BLaER1 treated with 17β-estradiol and CSF1 and Interleukin-3, amounts not matched to agents 10 nM and 100 nM (cell line): ENCODE measurements around the gene ACOT11.
"Not testable (repeated sequence)": the region's sequence is repeated elsewhere in the genome, so short reads cannot be mapped to it uniquely, and the experiment has no call there.

Experiments
- H3K27ac ChIP-seq, 11 experiments: shearing (Covaris generic); formaldehyde crosslinking; 2 replicates each; pipeline ENCODE4 v1.8.1; 2022
- H3K27me3 ChIP-seq, 11 experiments: shearing (Covaris generic); formaldehyde crosslinking; 2 replicates each; pipeline ENCODE4 v1.8.1; 2022
- H3K36me3 ChIP-seq, 11 experiments: shearing (Covaris generic); formaldehyde crosslinking; 2 replicates each; pipeline ENCODE4 v1.8.1; 2022
- H3K4me1 ChIP-seq, 10 experiments: shearing (Covaris generic); formaldehyde crosslinking; 2 replicates each; pipeline ENCODE4 v1.8.1; 2022
- H3K4me2 ChIP-seq, 11 experiments: shearing (Covaris generic); formaldehyde crosslinking; 2 replicates each; pipeline ENCODE4 v1.8.1; 2022
- H3K4me3 ChIP-seq, 10 experiments: shearing (Covaris generic); formaldehyde crosslinking; 2 replicates each; pipeline ENCODE4 v1.8.1; 2022
- H3K9ac ChIP-seq, 11 experiments: shearing (Covaris generic); formaldehyde crosslinking; 2 replicates each; pipeline ENCODE4 v1.8.1; 2022
- H3K9me3 ChIP-seq, 11 experiments: shearing (Covaris generic); formaldehyde crosslinking; replicated peaks in 1 of 11; 2 replicates each; pipeline ENCODE4 v1.8.1; 2022
- H4K20me1 ChIP-seq, 11 experiments: shearing (Covaris generic); formaldehyde crosslinking; 2 replicates each; pipeline ENCODE4 v1.8.1; 2022
- Cebpa-rat ChIP-seq, 11 experiments: shearing (Covaris generic); IDR thresholded peaks; 2 replicates each; pipeline ENCODE4 v1.8.1; 2022

The ACOT11 gene

GRCh38 chr1:54506594-54506993 lies 41.4 kb upstream of the ACOT11 start:
- H4K20me1 ChIP-seq: no peaks in the 10 kb centered on the region
- peaks cover 0 to 20% (median 9%) of the 10 kb centered on the region in 10 experiments; a peak in 11 of 20 replicates for H3K4me1 ChIP-seq
- H3K4me2 ChIP-seq: peak overlapping the region in 4 of 11 experiments; percentile 24 to 54 (median 37); a peak in 6 of 22 replicates
- H3K9me3 ChIP-seq: no peaks in the 10 kb centered on the region
- H3K9ac ChIP-seq: peak overlapping the region in 3 of 11 experiments; percentile 15 to 37 (median 29); a peak in 2 of 22 replicates
- H3K4me3 ChIP-seq: no peak overlapping the region
- H3K27me3 ChIP-seq: no peaks in the 10 kb centered on the region
- no peak for TF ChIP-seq Cebpa-rat (IDR thresholded peaks at IDR 0.05)
- 0 out of 22 replicates have a peak overlapping the region, but pooled peaks of 1 of the 11 experiments have one; percentile 20 for H3K27ac ChIP-seq
- H3K36me3 ChIP-seq: no peaks in the 10 kb centered on the region

GRCh38 chr1:54507033-54507870 lies 40.8 kb upstream of the ACOT11 start:
- Histone ChIP-seq H3K27ac (no peak overlapping the region), H3K27me3 (no peaks in the 10 kb centered on the region), H3K9me3 (no peaks in the 10 kb centered on the region), H3K4me2 (peak overlapping the region in 4 of 11 experiments; percentile 24 to 54 (median 37); a peak in 5 of 22 replicates), H3K4me1 (peaks cover 0 to 16% (median 7%) of the 10 kb centered on the region in 10 experiments; a peak in 11 of 20 replicates), H3K36me3 (no peaks in the 10 kb centered on the region), H3K4me3 (no peak overlapping the region), H4K20me1 (no peaks in the 10 kb centered on the region), H3K9ac (0 out of 22 replicates have a peak overlapping the region, but pooled peaks of 2 of the 11 experiments have one; percentile 29 to 37)
- TF ChIP-seq Cebpa-rat (IDR thresholded peaks at IDR 0.05): no peak

DNA sequence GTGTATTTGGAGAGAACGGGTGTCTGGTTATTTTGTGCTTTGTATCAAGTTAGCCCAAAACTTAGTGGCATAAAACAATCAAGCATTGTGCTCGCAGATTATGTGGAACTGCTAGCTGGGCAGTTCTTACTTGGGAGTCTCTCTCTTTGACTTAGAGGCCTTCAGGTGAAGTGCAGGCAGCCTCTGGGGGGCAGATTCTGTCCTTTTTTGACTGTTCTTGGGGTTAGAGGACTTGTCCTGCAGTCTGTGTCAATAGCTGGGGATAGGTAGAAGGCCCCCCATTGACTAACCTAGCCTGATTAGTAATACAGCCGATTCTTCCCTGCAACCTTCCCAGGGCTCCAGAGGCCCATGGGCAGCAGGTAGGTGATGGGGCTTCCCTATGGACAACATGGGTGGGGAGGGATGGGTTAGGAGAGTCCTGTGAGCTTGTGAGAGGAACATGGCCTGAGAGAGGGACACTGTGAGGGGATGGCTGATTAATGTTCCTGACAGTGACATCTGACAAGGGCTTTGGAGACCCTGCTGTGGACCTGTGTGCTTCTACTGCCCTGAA lies 37.2 kb upstream of the ACOT11 start:
- no peaks in the 10 kb centered on the region for H3K36me3 ChIP-seq
- no peak for TF ChIP-seq Cebpa-rat (IDR thresholded peaks at IDR 0.05)
- no peak overlapping the region for H3K4me3 ChIP-seq
- no peak overlapping the region for H3K27ac ChIP-seq
- H3K27me3 ChIP-seq: no peaks in the 10 kb centered on the region
- H3K4me1 ChIP-seq: peaks cover 0 to 11% (median 4%) of the 10 kb centered on the region in 10 experiments; a peak in 7 of 20 replicates
- H3K9me3 ChIP-seq: no peaks in the 10 kb centered on the region; a peak in 1 of 22 replicates
- H3K4me2 ChIP-seq: no peak overlapping the region
- no peak overlapping the region for H3K9ac ChIP-seq
- H4K20me1 ChIP-seq: no peaks in the 10 kb centered on the region

- not testable (repeated sequence) for H3K27ac ChIP-seq, H3K4me2 ChIP-seq, H4K20me1 ChIP-seq, H3K4me1 ChIP-seq, H3K9ac ChIP-seq, H3K27me3 ChIP-seq, H3K9me3 ChIP-seq, H3K36me3 ChIP-seq, H3K4me3 ChIP-seq
Observed at GRCh38 chr1:54513921-54514580, 34.0 kb upstream of the ACOT11 start.

- Histone ChIP-seq H3K27me3 (no peaks in the 10 kb centered on the region), H3K4me2 (no peak overlapping the region), H3K9ac (no peak overlapping the region), H4K20me1 (no peaks in the 10 kb centered on the region; a peak in 1 of 22 replicates), H3K36me3 (no peaks in the 10 kb centered on the region), H3K4me1 (no peaks in the 10 kb centered on the region), H3K27ac (no peak overlapping the region), H3K4me3 (no peak overlapping the region), H3K9me3 (no peaks in the 10 kb centered on the region; a peak in 1 of 22 replicates)
- TF ChIP-seq Cebpa-rat (IDR thresholded peaks at IDR 0.05): no peak
Observed at GRCh38 chr1:54516249-54516920, 31.6 kb upstream of the ACOT11 start.

DNA sequence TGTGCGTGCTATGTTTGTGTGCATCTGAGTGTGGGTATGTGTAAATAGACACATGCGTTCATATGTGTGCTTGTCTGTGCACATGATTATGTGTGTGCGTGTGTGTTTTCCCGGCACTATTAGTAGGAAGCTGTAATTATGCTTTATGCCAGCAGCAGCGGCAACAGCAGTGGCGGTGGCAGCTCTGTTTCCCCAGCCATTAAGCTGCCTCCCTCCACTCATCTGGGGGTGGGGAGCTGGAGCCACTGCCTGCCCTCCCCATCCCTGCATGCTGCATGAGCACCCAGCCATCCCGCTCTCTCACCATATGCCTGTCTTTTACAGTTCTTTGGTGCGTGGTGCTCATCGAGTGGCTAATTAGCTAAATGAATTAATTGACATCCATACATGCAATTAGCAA lies 30.5 kb upstream of the ACOT11 start:
- Histone ChIP-seq H3K4me2 (no peak overlapping the region), H3K9me3 (no peaks in the 10 kb centered on the region; a peak in 1 of 22 replicates), H3K36me3 (no peaks in the 10 kb centered on the region), H3K27ac (no peak overlapping the region), H4K20me1 (no peaks in the 10 kb centered on the region; a peak in 1 of 22 replicates), H3K4me1 (no peaks in the 10 kb centered on the region), H3K9ac (no peak overlapping the region), H3K27me3 (no peaks in the 10 kb centered on the region), H3K4me3 (no peak overlapping the region)
- no peak for TF ChIP-seq Cebpa-rat (IDR thresholded peaks at IDR 0.05)

- H3K4me3 ChIP-seq: no peak overlapping the region
- no peak overlapping the region for H3K27ac ChIP-seq
- H3K4me1 ChIP-seq: no peaks in the 10 kb centered on the region
- no peak overlapping the region for H3K9ac ChIP-seq
- H3K36me3 ChIP-seq: no peaks in the 10 kb centered on the region
- TF ChIP-seq Cebpa-rat (IDR thresholded peaks at IDR 0.05): no peak
- no peak overlapping the region for H3K4me2 ChIP-seq
- H3K27me3 ChIP-seq: no peaks in the 10 kb centered on the region
- H4K20me1 ChIP-seq: no peaks in the 10 kb centered on the region; a peak in 1 of 22 replicates
- H3K9me3 ChIP-seq: no peaks in the 10 kb centered on the region; a peak in 1 of 22 replicates
Observed at GRCh38 chr1:54518489-54518888, 29.5 kb upstream of the ACOT11 start.

GRCh38 chr1:54519709-54520108 lies 28.3 kb upstream of the ACOT11 start:
- TF ChIP-seq Cebpa-rat (IDR thresholded peaks at IDR 0.05): no peak
- H3K9me3 ChIP-seq: no peaks in the 10 kb centered on the region
- no peak overlapping the region for H3K27ac ChIP-seq
- no peak overlapping the region for H3K4me3 ChIP-seq
- no peak overlapping the region for H3K9ac ChIP-seq
- no peaks in the 10 kb centered on the region for H3K4me1 ChIP-seq
- no peaks in the 10 kb centered on the region for H3K27me3 ChIP-seq
- no peaks in the 10 kb centered on the region; a peak in 1 of 22 replicates for H4K20me1 ChIP-seq
- H3K4me2 ChIP-seq: no peak overlapping the region
- H3K36me3 ChIP-seq: no peaks in the 10 kb centered on the region
